C4-2B (cell line): ENCODE results near the gene BARX2.

ENCODE experiments used
- CTCF ChIP-seq: fragments of 450-650 bp; conservative IDR thresholded peaks from 2 replicates; pipeline ENCODE4 v1.5.1; 2017; ENCODE audit warnings: mild to moderate bottlenecking
- ZFX ChIP-seq: fragments of 450-650 bp; IDR thresholded peaks from 2 replicates; pipeline ENCODE4 v1.6.1; 2017

- TF ChIP-seq CTCF (no peak), ZFX (no peak)
Observed at GRCh38 chr11:129414144-129414872, 38.7 kb downstream of the BARX2 start.
